Endothelial cell of umbilical vein (primary cell): ENCODE results near the gene HLA-DMA. TPM values are rescaled to one million over a fixed set of nuclear protein-coding genes. Genes with fewer than 3 reads are reported as not detected.

Experiments used
- BruUV-seq: library from RNA; stranded (reverse); fragments of 400-500 nt; replicated peaks from 2 replicates; lab custom pipeline; 2021; lab: Mats Ljungman, UMichigan
- CTCF ChIA-PET: fragments of 300-600, 350-600 bp; sonication (Branson Sonifier 250); formaldehyde crosslinking; loops from one replicate; lab custom pipeline; 2021; ENCODE audit warnings: antibody characterized with exemption, inconsistent platforms; lab: Charles Lee
- POLR2A ChIA-PET: fragments of 300-600, 350-600 bp; sonication (Branson Sonifier 250); formaldehyde crosslinking; loops from one replicate; lab custom pipeline; 2021; ENCODE audit warnings: antibody characterized with exemption, inconsistent platforms; lab: Charles Lee
- DNase-seq: peaks from one replicate; pipeline ENCODE4 v3.0.0-alpha.2; 2011; ENCODE audit warnings: low read depth, low spot score
- FAIRE-seq: peaks from 2 replicates; lab custom pipeline; 2011; peaks lifted over from hg19 to GRCh38; lab: Jason Lieb, UNC
- H2AFZ ChIP-seq: 2 replicates; pipeline ENCODE4 v1.6.0; 2012; ENCODE audit warnings: low read depth, low read length, control low read depth, inconsistent platforms
- H3K27ac ChIP-seq: 2 replicates; pipeline ENCODE4 v1.5.1; 2011; ENCODE audit warnings: low read depth, mild to moderate bottlenecking, control low read depth, low read length, moderate library complexity; ENCODE audit not compliant: insufficient read depth
- H3K27me3 ChIP-seq, 2 experiments: 2 replicates each; pipeline versions ENCODE4 v1.6.0 to v1.6.1; 2011; ENCODE audit warnings: low read length in 2 of 2, mixed read lengths in 1 of 2; ENCODE audit not compliant: control insufficient read depth in 2 of 2, insufficient read depth in 2 of 2
- H3K36me3 ChIP-seq, 2 experiments: 2 replicates in 1 of 2; 3 replicates in 1 of 2; pipeline ENCODE4 v1.5.1; 2011; ENCODE audit warnings: low read length in 2 of 2, mild to moderate bottlenecking in 1 of 2, moderate library complexity in 1 of 2; ENCODE audit not compliant: control insufficient read depth in 2 of 2, insufficient read depth in 2 of 2; ENCODE audit errors: extremely low read depth in 1 of 2
- H3K4me1 ChIP-seq: 3 replicates; pipeline ENCODE4 v1.5.1; 2011; ENCODE audit warnings: mild to moderate bottlenecking, low read length; ENCODE audit not compliant: control insufficient read depth, insufficient read depth; ENCODE audit errors: extremely low read depth
- H3K4me2 ChIP-seq: 2 replicates; pipeline ENCODE4 v1.6.1; 2011; ENCODE audit warnings: low read length, control low read depth, mixed read lengths; ENCODE audit not compliant: insufficient read depth
- H3K4me3 ChIP-seq, 3 experiments: fragments of 200-600 bp in 1 of 3; sonication (generic), shearing (Covaris generic) in 1 of 3; replicated peaks in 1 of 3; 2 replicates each; pipeline ENCODE4 v1.5.1; 2011 to 2016; ENCODE audit warnings: control low read depth in 3 of 3, low read length in 3 of 3, mild to moderate bottlenecking in 2 of 3, inconsistent platforms in 1 of 3, low read depth in 1 of 3, moderate library complexity in 1 of 3; ENCODE audit not compliant: insufficient read depth in 1 of 3
- H3K79me2 ChIP-seq: 2 replicates; pipeline ENCODE4 v1.6.0; 2012; ENCODE audit warnings: low read length, inconsistent platforms; ENCODE audit not compliant: control insufficient read depth, insufficient read depth
- H3K9ac ChIP-seq: replicated peaks from 2 replicates; pipeline ENCODE3; 2011; ENCODE audit warnings: low read length, control low read depth; ENCODE audit not compliant: insufficient read depth; ENCODE audit errors: extremely low read depth
- H3K9me1 ChIP-seq: replicated peaks from 3 replicates; pipeline ENCODE4 v1.6.0; 2011; ENCODE audit warnings: mild to moderate bottlenecking, low read length; ENCODE audit not compliant: control insufficient read depth, insufficient read depth; ENCODE audit errors: extremely low read depth
- H3K9me3 ChIP-seq: replicated peaks from 2 replicates; pipeline ENCODE4 v1.5.1; 2012; ENCODE audit warnings: low read length, inconsistent platforms; ENCODE audit not compliant: control insufficient read depth, insufficient read depth
- H4K20me1 ChIP-seq: replicated peaks from 2 replicates; pipeline ENCODE3; 2011; ENCODE audit warnings: mild to moderate bottlenecking, low read length; ENCODE audit not compliant: control insufficient read depth, insufficient read depth; ENCODE audit errors: extremely low read depth
- EZH2 ChIP-seq: IDR thresholded peaks from 2 replicates; pipeline ENCODE4 v1.6.1; 2012; ENCODE audit warnings: borderline replicate concordance, low read depth, mild to moderate bottlenecking, moderate library complexity, low read length, inconsistent platforms; ENCODE audit not compliant: severe bottlenecking
- FOS ChIP-seq: IDR thresholded peaks from 2 replicates; pipeline ENCODE4 v1.6.1; 2011; ENCODE audit warnings: mild to moderate bottlenecking, low read length, moderate library complexity, borderline replicate concordance; ENCODE audit not compliant: insufficient read depth
- GATA2 ChIP-seq: IDR thresholded peaks from 2 replicates; pipeline ENCODE4 v1.7.0; 2011; ENCODE audit warnings: low read depth, mild to moderate bottlenecking, moderate library complexity, mixed read lengths, low read length; ENCODE audit not compliant: insufficient read length, insufficient read depth
- JUN ChIP-seq: IDR thresholded peaks from 2 replicates; pipeline ENCODE4 v1.6.1; 2011; ENCODE audit warnings: borderline replicate concordance, low read depth; ENCODE audit not compliant: insufficient read length, insufficient read depth
- MYC ChIP-seq: IDR thresholded peaks from one replicate; pipeline ENCODE4 v1.6.1; 2011; ENCODE audit warnings: mild to moderate bottlenecking, low read depth, low read length
- POLR2A ChIP-seq: IDR thresholded peaks from 2 replicates; pipeline ENCODE4 v1.6.1; 2012; ENCODE audit warnings: low read depth, mild to moderate bottlenecking, control low read depth, low read length
- POLR2AphosphoS5 ChIP-seq: IDR thresholded peaks from 2 replicates; pipeline ENCODE4 v1.6.1; 2012; ENCODE audit warnings: low read depth, mild to moderate bottlenecking, control low read depth, low read length, moderate library complexity; ENCODE audit not compliant: insufficient read depth
- dilution Hi-C: fragments of 300-500 bp; cut with MboI; formaldehyde crosslinking; loops from one replicate; pipeline ENCODE4 v1.15.0; 2019; ENCODE audit warnings: low sequenced_read_pairs; ENCODE audit not compliant: extremely low pct_ligation_motif_present
- intact Hi-C: fragments of 100-400 bp; cut with micrococcal nuclease; formaldehyde crosslinking; loops from one replicate; pipeline ENCODE4 v1.10.0; 2022
- polyA plus RNA-seq, 4 experiments: library from polyadenylated mRNA; depleted of rRNA in 3 of 4; stranded (reverse) in 3 of 4; unstranded in 1 of 4; fragments of >200 nt; gene quantifications; 2 replicates each; pipeline versions ENCODE4 v1.2.1 to v1.2.3, GENCODE V29; 2011 to 2012; ENCODE audit warnings: missing spikeins in 1 of 4
- total RNA-seq: library from RNA; stranded (reverse); gene quantifications from 2 replicates; pipeline ENCODE4 v1.2.3, GENCODE V29; 2021
- TF ChIP-seq, protein P1 (sequence below): IDR thresholded peaks from 2 replicates; pipeline ENCODE4 v1.6.1; 2011; ENCODE audit not compliant: insufficient read depth, insufficient read length
- TF ChIP-seq, protein P2 (sequence below), 2 donors: IDR thresholded peaks; 1 replicate in 1 of 2; 2 replicates in 1 of 2; pipeline ENCODE4 v1.5.1; 2011; ENCODE audit warnings: low read length in 2 of 2, mild to moderate bottlenecking in 2 of 2, moderate library complexity in 2 of 2, control low read depth in 1 of 2, inconsistent platforms in 1 of 2, low read depth in 1 of 2; ENCODE audit not compliant: insufficient read depth in 1 of 2; ENCODE audit errors: extremely low read depth in 1 of 2

Gene HLA-DMA
- total and polyA plus RNA-seq, 2 donors (not counting 3 experiments of a cell fraction or from before 2014, with no cell fraction given): 1.2 to 7.7 TPM

DNA sequence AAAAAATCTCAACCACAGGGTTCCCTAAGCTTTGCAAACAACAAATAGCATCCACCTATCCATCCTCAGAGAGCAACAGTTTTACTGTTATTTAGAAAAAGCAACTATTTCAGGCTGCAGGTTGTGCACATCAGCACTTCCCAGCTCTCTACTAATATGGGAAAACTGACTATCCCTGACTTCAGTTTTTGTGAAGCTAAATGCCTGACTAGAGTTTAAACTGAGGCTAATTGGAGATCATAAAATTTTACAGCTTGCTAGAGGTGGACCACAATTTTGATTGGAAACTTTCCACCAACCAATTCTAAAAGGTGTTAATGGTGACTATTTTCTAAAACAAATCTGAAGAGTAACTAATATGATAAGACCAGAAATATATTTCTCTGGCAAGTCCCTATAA lies 48.9 kb downstream of the HLA-DMA start:
- Histone ChIP-seq H3K9me1 (no peaks in the 10 kb centered on the region), H3K4me3 (no peak overlapping the region), H4K20me1 (no peaks in the 10 kb centered on the region), H3K4me1 (no peaks in the 10 kb centered on the region), H3K9me3 (no peaks in the 10 kb centered on the region), H3K36me3 (no peaks in the 10 kb centered on the region), H3K4me2 (no peak overlapping the region), H3K27ac (no peak overlapping the region), H3K9ac (no peak overlapping the region), H2AFZ (no peak overlapping the region), H3K79me2 (no peaks in the 10 kb centered on the region), H3K27me3 (no peaks in the 10 kb centered on the region)
- CTCF ChIA-PET: interaction anchor here (1.1 to 2.9 kb wide), 7 partner anchors 21 to 246 kb away, joined by 3 to 19 read pairs (median 4); no protein-coding TSS in a partner anchor
- no TSS peak for BruUV-seq
- TF ChIP-seq FOS (no peak), MYC (no peak), JUN (no peak), GATA2 (no peak), POLR2A (no peak), POLR2AphosphoS5 (no peak), EZH2 (no peak)
- TF ChIP-seq, protein P1, sequence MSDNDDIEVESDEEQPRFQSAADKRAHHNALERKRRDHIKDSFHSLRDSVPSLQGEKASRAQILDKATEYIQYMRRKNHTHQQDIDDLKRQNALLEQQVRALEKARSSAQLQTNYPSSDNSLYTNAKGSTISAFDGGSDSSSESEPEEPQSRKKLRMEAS: no peak
- TF ChIP-seq, protein P2, sequence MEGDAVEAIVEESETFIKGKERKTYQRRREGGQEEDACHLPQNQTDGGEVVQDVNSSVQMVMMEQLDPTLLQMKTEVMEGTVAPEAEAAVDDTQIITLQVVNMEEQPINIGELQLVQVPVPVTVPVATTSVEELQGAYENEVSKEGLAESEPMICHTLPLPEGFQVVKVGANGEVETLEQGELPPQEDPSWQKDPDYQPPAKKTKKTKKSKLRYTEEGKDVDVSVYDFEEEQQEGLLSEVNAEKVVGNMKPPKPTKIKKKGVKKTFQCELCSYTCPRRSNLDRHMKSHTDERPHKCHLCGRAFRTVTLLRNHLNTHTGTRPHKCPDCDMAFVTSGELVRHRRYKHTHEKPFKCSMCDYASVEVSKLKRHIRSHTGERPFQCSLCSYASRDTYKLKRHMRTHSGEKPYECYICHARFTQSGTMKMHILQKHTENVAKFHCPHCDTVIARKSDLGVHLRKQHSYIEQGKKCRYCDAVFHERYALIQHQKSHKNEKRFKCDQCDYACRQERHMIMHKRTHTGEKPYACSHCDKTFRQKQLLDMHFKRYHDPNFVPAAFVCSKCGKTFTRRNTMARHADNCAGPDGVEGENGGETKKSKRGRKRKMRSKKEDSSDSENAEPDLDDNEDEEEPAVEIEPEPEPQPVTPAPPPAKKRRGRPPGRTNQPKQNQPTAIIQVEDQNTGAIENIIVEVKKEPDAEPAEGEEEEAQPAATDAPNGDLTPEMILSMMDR (IDR thresholded peaks at IDR 0.05; ENCODE audit: extremely low read depth in 1 of 2, insufficient read depth in 1 of 2, low read depth in 1 of 2, low read length in 2 of 2): no peak
- POLR2A ChIA-PET: no interaction called here
- dilution Hi-C loops: no loop called here
- DNase-seq (no peak), FAIRE-seq (no peak)
- intact Hi-C loops: no loop called here

Other genes with a start within 250 kb of the HLA-DMA start
- not detected in 2 replicates for gene HLA-DQA2, start 211.7 kb downstream of the HLA-DMA start, total RNA-seq
- not detected in 2 replicates for gene HLA-DQA2, start 211.7 kb downstream of the HLA-DMA start, polyA plus RNA-seq
- gene HLA-DQB2, start 189.6 kb downstream of the HLA-DMA start, total RNA-seq: not detected in 2 replicates
- not detected in 2 replicates for gene HLA-DQB2, start 189.6 kb downstream of the HLA-DMA start, polyA plus RNA-seq
- 0.44 and 0.46 TPM in 2 replicates for gene HLA-DOB, start 136.1 kb downstream of the HLA-DMA start, total RNA-seq
- 0.10 and 0.54 TPM in 2 replicates for gene HLA-DOB, start 136.1 kb downstream of the HLA-DMA start, polyA plus RNA-seq
- gene TAP2, start 114.4 kb downstream of the HLA-DMA start, total RNA-seq: 49.7 and 57.8 TPM in 2 replicates
- 14.1 and 18.4 TPM in 2 replicates for gene TAP2, start 114.4 kb downstream of the HLA-DMA start, polyA plus RNA-seq
- gene PSMB8, start 109.0 kb downstream of the HLA-DMA start, total RNA-seq: 25.7 and 40.1 TPM in 2 replicates
- 41.3 and 49.4 TPM in 2 replicates for gene PSMB8, start 109.0 kb downstream of the HLA-DMA start, polyA plus RNA-seq
- 18.8 and 25.9 TPM in 2 replicates for gene TAP1, start 99.4 kb downstream of the HLA-DMA start, total RNA-seq
- gene TAP1, start 99.4 kb downstream of the HLA-DMA start, polyA plus RNA-seq: 15.6 and 17.2 TPM in 2 replicates
- gene PSMB9, start 98.9 kb downstream of the HLA-DMA start, total RNA-seq: 2.7 and 6.3 TPM in 2 replicates
- gene PSMB9, start 98.9 kb downstream of the HLA-DMA start, polyA plus RNA-seq: 6.3 and 6.4 TPM in 2 replicates
- gene HLA-DMB, start 12.1 kb downstream of the HLA-DMA start, total RNA-seq: 0.39 TPM in 1 of 2 replicates, not detected in the other
- gene HLA-DMB, start 12.1 kb downstream of the HLA-DMA start, polyA plus RNA-seq: 0.75 and 1.1 TPM in 2 replicates
- gene BRD2, start 15.5 kb upstream of the HLA-DMA start, total RNA-seq: 187 and 197 TPM in 2 replicates
- gene BRD2, start 15.5 kb upstream of the HLA-DMA start, polyA plus RNA-seq: 114 and 131 TPM in 2 replicates
- gene HLA-DOA, start 56.5 kb upstream of the HLA-DMA start, total RNA-seq: not detected in 2 replicates
- gene HLA-DOA, start 56.5 kb upstream of the HLA-DMA start, polyA plus RNA-seq: not detected in 2 replicates
- 11.4 TPM in 1 of 2 replicates, not detected in the other for gene HLA-DPA1, start 120.6 kb upstream of the HLA-DMA start, total RNA-seq
- gene HLA-DPA1, start 120.6 kb upstream of the HLA-DMA start, polyA plus RNA-seq: 18.9 and 23.2 TPM in 2 replicates
- 2.3 and 19.1 TPM in 2 replicates for gene HLA-DPB1, start 122.9 kb upstream of the HLA-DMA start, total RNA-seq
- 26.1 and 38.0 TPM in 2 replicates for gene HLA-DPB1, start 122.9 kb upstream of the HLA-DMA start, polyA plus RNA-seq
- 1.3 and 1.7 TPM in 2 replicates for gene COL11A2, start 239.4 kb upstream of the HLA-DMA start, total RNA-seq
- gene COL11A2, start 239.4 kb upstream of the HLA-DMA start, polyA plus RNA-seq: 0.49 and 0.65 TPM in 2 replicates
- gene RXRB, start 247.6 kb upstream of the HLA-DMA start, total RNA-seq: 43.4 and 45.6 TPM in 2 replicates
- 44.4 and 48.1 TPM in 2 replicates for gene RXRB, start 247.6 kb upstream of the HLA-DMA start, polyA plus RNA-seq
- gene SLC39A7, start 247.8 kb upstream of the HLA-DMA start, total RNA-seq: 129 and 138 TPM in 2 replicates
- 92.2 and 99.8 TPM in 2 replicates for gene SLC39A7, start 247.8 kb upstream of the HLA-DMA start, polyA plus RNA-seq